ENCODE results near the gene ZNF79.

ZNF79 gene

DNA sequence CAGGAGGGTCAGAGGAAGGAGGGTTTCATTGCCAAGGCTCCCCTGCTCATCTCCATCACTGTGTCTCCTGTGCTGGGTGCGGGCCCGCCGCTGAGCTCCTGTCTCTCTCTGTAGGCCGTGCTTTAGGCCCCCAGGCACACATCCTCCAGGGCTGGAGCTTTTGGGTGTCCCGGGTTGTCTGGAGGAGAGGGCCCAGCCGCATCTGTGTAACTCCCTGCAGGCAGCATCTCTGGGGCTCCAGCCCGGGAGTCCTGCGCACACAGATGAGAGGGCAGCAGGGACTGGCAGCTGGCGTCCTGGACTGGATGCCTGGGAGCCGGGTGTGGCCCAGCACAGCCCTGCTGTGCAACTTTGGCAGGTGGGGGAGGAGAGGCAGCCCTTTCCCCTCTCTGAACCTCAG lies 67.3 kb downstream of the ZNF79 start:
- DNase-seq (ENCODE audit: low read depth, low spot score): no peak
- no peak overlapping the region for H3K27ac ChIP-seq

DNA sequence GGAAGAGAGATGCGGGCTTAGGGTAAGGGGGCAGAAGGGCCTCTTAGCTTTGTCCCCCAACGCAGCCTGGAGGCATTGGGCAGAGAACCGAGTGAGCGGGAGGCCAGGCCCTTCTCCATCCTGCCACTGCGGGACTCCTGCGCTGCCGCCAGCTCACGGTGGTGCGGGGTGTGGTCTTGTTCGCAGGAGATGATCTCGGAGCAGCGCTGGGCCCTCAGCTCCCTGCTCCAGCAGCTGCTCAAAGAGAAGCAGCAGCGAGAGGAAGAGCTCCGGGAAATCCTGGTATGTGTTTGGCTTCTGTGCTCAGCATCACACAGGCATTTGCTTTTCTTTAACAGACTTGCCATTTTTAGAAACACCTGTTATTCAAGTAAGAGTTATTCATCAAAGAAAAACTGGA lies 68.4 kb downstream of the ZNF79 start:
- DNase-seq (ENCODE audit: low read depth, low spot score): no peak
- no peak overlapping the region for H3K27ac ChIP-seq

DNA sequence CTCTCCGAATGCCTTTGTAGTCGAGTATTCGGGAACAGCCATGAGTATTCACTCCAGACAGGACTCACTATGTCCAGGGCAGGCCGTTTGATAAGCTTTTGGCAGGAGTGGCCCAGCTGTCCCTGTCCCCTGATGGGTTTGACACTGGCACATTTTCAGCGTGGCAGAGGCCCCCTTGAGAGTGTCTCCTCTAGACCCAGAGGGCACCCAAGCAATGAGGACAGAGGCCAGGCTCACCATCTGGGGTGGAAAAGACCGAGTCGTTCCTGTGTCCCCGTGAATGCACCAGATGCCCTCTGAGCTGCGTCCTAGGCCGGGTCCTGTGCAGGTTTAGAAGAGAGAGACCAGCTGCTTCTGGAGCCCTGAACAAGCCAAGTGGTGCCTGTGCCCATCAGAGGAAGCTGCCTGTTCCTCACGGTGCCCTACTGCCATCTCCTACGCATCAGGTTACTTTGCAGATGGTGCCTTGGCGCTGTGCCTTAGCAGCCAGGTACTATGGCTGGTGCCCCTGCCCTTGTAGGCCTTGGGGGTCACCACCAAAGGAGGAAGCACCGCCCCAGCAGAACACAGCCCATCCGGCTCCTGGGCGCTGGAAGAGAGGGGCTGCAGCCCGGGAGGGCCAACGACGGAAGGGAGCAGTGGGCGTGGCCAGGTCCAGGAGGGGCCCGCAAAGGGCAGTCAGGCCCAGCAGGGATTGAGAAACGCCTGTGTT lies 69.6 kb downstream of the ZNF79 start:
- no peak overlapping the region for H3K27ac ChIP-seq
- no peak for DNase-seq (ENCODE audit: low read depth, low spot score)

DNA sequence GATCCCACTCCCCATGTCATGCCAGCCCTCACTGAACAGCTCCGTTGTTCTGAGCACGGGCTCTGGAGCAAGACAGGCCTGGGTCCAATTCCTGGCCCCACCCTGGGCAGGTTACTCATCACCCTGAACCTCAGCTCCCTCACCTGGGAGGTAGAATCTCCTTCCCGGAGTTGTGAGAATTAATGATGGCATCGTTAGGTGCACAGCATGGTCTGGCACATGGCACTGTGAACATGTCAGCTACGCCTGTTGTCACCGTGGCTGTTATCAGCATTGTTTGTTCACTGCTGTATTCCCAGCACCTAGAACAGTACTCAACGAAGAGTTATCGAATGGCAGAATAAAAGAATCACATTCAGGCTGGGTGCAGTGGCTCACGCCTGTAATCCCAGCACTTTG lies 70.1 kb downstream of the ZNF79 start:
- peak overlapping the region; percentile 51 for H3K27ac ChIP-seq
- no peak for DNase-seq (ENCODE audit: low read depth, low spot score)
